Gastrocnemius medialis (tissue), 4 donors: ENCODE measurements around the gene PPIP5K1. TPM values are rescaled to one million over a fixed set of nuclear protein-coding genes. Genes with fewer than 3 reads are reported as not detected.
"Not testable (repeated sequence)": the region's sequence is repeated elsewhere in the genome, so short reads cannot be mapped to it uniquely, and the experiment has no call there.

Experiments used
- ATAC-seq, 2 donors: fragments of 150-250 bp; one replicate each; pipeline ENCODE4 v1.9.1; 2016
- DNase-seq, 2 donors: peaks; one replicate each; pipeline ENCODE4 v3.0.0-alpha.2; 2019
- H3K27ac ChIP-seq, 4 donors: fragments of 200-600 bp; sonication (generic); 1 replicate in 1 of 4; 2 replicates in 3 of 4; pipeline ENCODE4 v1.5.1; 2016 to 2018; ENCODE audit warnings: mild to moderate bottlenecking in 2 of 4, moderate library complexity in 1 of 4
- H3K27me3 ChIP-seq, 3 donors: fragments of 200-600 bp; sonication (generic) in 2 of 3; 1 replicate in 1 of 3; 2 replicates in 2 of 3; pipeline versions ENCODE4 v1.5.1 to v1.6.0; 2016 to 2019; ENCODE audit warnings: mild to moderate bottlenecking in 1 of 3, moderate library complexity in 1 of 3
- H3K36me3 ChIP-seq, 2 donors: fragments of 200-600 bp; sonication (generic) in 1 of 2; one replicate each; pipeline ENCODE4 v1.5.1; 2017 to 2018
- H3K4me1 ChIP-seq, 2 donors: fragments of 200-600 bp; sonication (generic) in 1 of 2; one replicate each; pipeline ENCODE4 v1.5.1; 2016 to 2017; ENCODE audit warnings: mild to moderate bottlenecking in 2 of 2
- H3K4me3 ChIP-seq, 4 donors: fragments of 200-600 bp; sonication (generic) in 3 of 4; 1 replicate in 1 of 4; 2 replicates in 3 of 4; pipeline ENCODE4 v1.5.1; 2016 to 2019; ENCODE audit warnings: mild to moderate bottlenecking in 2 of 4
- H3K9me3 ChIP-seq, 3 donors: fragments of 200-600 bp; sonication (generic) in 2 of 3; 1 replicate in 1 of 3; 2 replicates in 2 of 3; pipeline ENCODE4 v1.5.1; 2016 to 2019
- CTCF ChIP-seq, 5 experiments: fragments of 450-650 bp in 3 of 5; fragments of 200-600 bp in 2 of 5; sonication (generic) in 2 of 5; IDR thresholded peaks in 4 of 5; conservative IDR thresholded peaks in 1 of 5; 1 replicate in 4 of 5; 2 replicates in 1 of 5; pipeline ENCODE4 v1.5.1; 2016 to 2019; ENCODE audit warnings: antibody characterized with exemption in 5 of 5, mild to moderate bottlenecking in 3 of 5, moderate library complexity in 3 of 5
- POLR2A ChIP-seq, 2 donors: fragments of 450-650 bp; IDR thresholded peaks; one replicate each; pipeline ENCODE4 v1.6.1; 2017; ENCODE audit warnings: antibody characterized with exemption in 2 of 2, mild to moderate bottlenecking in 2 of 2, moderate library complexity in 2 of 2
- in situ Hi-C, 4 donors: fragments of 200-750 bp; cut with MboI; loops; one replicate each; pipeline versions ENCODE4 v1.15.0 to v1.8.0; 2017; ENCODE audit warnings: low sequenced_read_pairs in 4 of 4
- intact Hi-C: fragments of 100-400 bp; cut with DNase I; formaldehyde crosslinking; loops from one replicate; pipeline ENCODE4 v1.15.1; 2023; ENCODE audit warnings: low total_unique reads
- total RNA-seq, 4 donors: library from RNA; depleted of rRNA; stranded (reverse); fragments of >200 nt; gene quantifications; one replicate each; pipeline versions ENCODE4 v1.1.0 to v1.2.3, GENCODE V29; 2016

Gene PPIP5K1
- 10 to 100 TPM; 14.4 to 41.2 (median 16.6) TPM for total RNA-seq

GRCh38 chr15:43589778-43590466, at the start of gene PPIP5K1:
PPIP5K1 (minus strand) TSS chr15:43590208; CDS start chr15:43584504, 5,704 bp downstream.
- in situ Hi-C loops, H3K27me3 ChIP-seq, H3K36me3 ChIP-seq, H3K9me3 ChIP-seq, H3K27ac ChIP-seq, H3K4me3 ChIP-seq, DNase-seq, H3K4me1 ChIP-seq, intact Hi-C loops: not testable (repeated sequence)
- ATAC-seq = peak; percentile 99

GRCh38 chr15:43638464-43639204, 48.6 kb upstream of the PPIP5K1 start:
- intact Hi-C loops, H3K27ac ChIP-seq, H3K4me3 ChIP-seq, in situ Hi-C loops, DNase-seq, ATAC-seq, H3K27me3 ChIP-seq, H3K4me1 ChIP-seq, H3K36me3 ChIP-seq, H3K9me3 ChIP-seq: not testable (repeated sequence)

- in situ Hi-C loops, H3K27me3 ChIP-seq, H3K9me3 ChIP-seq, H3K4me3 ChIP-seq, DNase-seq, H3K36me3 ChIP-seq, H3K27ac ChIP-seq, H3K4me1 ChIP-seq, intact Hi-C loops, ATAC-seq: not testable (repeated sequence)
These were observed 36.9 kb upstream of the PPIP5K1 start for GRCh38 chr15:43626937-43627336.

- H3K36me3 ChIP-seq = no peaks in the 10 kb centered on the region
- no peak for TF ChIP-seq POLR2A (IDR thresholded peaks at IDR 0.05)
- TF ChIP-seq CTCF (IDR thresholded peaks at IDR 0.05 in 4 of 5, conservative IDR thresholded peaks at IDR 0.05 in 1 of 5) = no peak
- ATAC-seq = no peak
- DNase-seq = no peak
- in situ Hi-C loops (no loop called here), intact Hi-C loops (no loop called here)
- H3K4me3 ChIP-seq = no peak overlapping the region
- H3K4me1 ChIP-seq = no peaks in the 10 kb centered on the region
- H3K27ac ChIP-seq = no peak overlapping the region
- no peaks in the 10 kb centered on the region for H3K9me3 ChIP-seq
- H3K27me3 ChIP-seq = peaks cover 0 to under 1% (median 0%) of the 10 kb centered on the region in 3 donors
These were observed 35.1 kb upstream of the PPIP5K1 start for GRCh38 chr15:43625106-43625505.

GRCh38 chr15:43622068-43622799, 32.2 kb upstream of the PPIP5K1 start:
- H3K27ac ChIP-seq, ATAC-seq, DNase-seq, H3K4me3 ChIP-seq, intact Hi-C loops, H3K36me3 ChIP-seq, H3K4me1 ChIP-seq, H3K9me3 ChIP-seq, in situ Hi-C loops, H3K27me3 ChIP-seq: not testable (repeated sequence)

- DNase-seq, H3K9me3 ChIP-seq, H3K27ac ChIP-seq, H3K4me3 ChIP-seq, H3K4me1 ChIP-seq, in situ Hi-C loops, intact Hi-C loops, H3K27me3 ChIP-seq, ATAC-seq, H3K36me3 ChIP-seq: not testable (repeated sequence)
These were observed 28.7 kb upstream of the PPIP5K1 start, which contains the start of gene STRC for GRCh38 chr15:43618700-43619099. STRC (minus strand) TSS chr15:43618800; CDS start chr15:43618722, 78 bp downstream.

- intact Hi-C loops, H3K27ac ChIP-seq, ATAC-seq: not testable (repeated sequence)
These were observed 27.7 kb upstream of the PPIP5K1 start for GRCh38 chr15:43617750-43618149.

GRCh38 chr15:43602233-43602632, 12.2 kb upstream of the PPIP5K1 start:
- H3K27me3 ChIP-seq, H3K27ac ChIP-seq, in situ Hi-C loops, H3K36me3 ChIP-seq, H3K4me1 ChIP-seq, H3K4me3 ChIP-seq, H3K9me3 ChIP-seq, intact Hi-C loops: not testable (repeated sequence)
- ATAC-seq (peak; percentile 60 to 69), DNase-seq (peak; percentile 36 to 65)

More at GRCh38 chr15:43617750-43618149, 27.7 kb upstream of the PPIP5K1 start:
- H3K36me3 ChIP-seq, DNase-seq, H3K9me3 ChIP-seq, in situ Hi-C loops, H3K4me1 ChIP-seq, H3K27me3 ChIP-seq, H3K4me3 ChIP-seq: not testable (repeated sequence)

- H3K36me3 ChIP-seq, H3K4me1 ChIP-seq, H3K9me3 ChIP-seq, H3K27ac ChIP-seq, H3K27me3 ChIP-seq, DNase-seq, ATAC-seq, H3K4me3 ChIP-seq, in situ Hi-C loops, intact Hi-C loops: not testable (repeated sequence)
These were observed 10.2 kb upstream of the PPIP5K1 start for GRCh38 chr15:43600200-43600599.

GRCh38 chr15:43599131-43599530, 9.1 kb upstream of the PPIP5K1 start:
- in situ Hi-C loops, H3K9me3 ChIP-seq, H3K36me3 ChIP-seq, H3K27me3 ChIP-seq, DNase-seq, H3K27ac ChIP-seq, H3K4me3 ChIP-seq, intact Hi-C loops, ATAC-seq, H3K4me1 ChIP-seq: not testable (repeated sequence)
